Tibial nerve (tissue), 4 donors: ENCODE results near the gene RSL1D1. TPM values are rescaled to one million over a fixed set of nuclear protein-coding genes. Genes with fewer than 3 reads are reported as not detected.
"Not testable (repeated sequence)": the region's sequence is repeated elsewhere in the genome, so short reads cannot be mapped to it uniquely, and the experiment has no call there.

Source experiments
- DNase-seq, 2 donors: peaks; one replicate each; pipeline ENCODE4 v3.0.0-alpha.2; 2019; ENCODE audit warnings: low spot score in 2 of 2
- H3K27ac ChIP-seq, 4 donors: fragments of 200-600 bp; sonication (generic) in 3 of 4; one replicate each; pipeline ENCODE4 v1.5.1; 2017 to 2019; ENCODE audit warnings: mild to moderate bottlenecking in 1 of 4
- H3K27me3 ChIP-seq, 2 donors: fragments of 200-600 bp; sonication (generic) in 1 of 2; one replicate each; pipeline versions ENCODE4 v1.5.1 to v1.6.0; 2017 to 2019
- H3K36me3 ChIP-seq, 3 donors: fragments of 200-600 bp; sonication (generic); one replicate each; pipeline ENCODE4 v1.5.1; 2018 to 2019
- H3K4me1 ChIP-seq, 4 donors: fragments of 200-600 bp; sonication (generic) in 3 of 4; one replicate each; pipeline ENCODE4 v1.5.1; 2017 to 2019
- H3K4me3 ChIP-seq, 4 donors: fragments of 200-600 bp; sonication (generic) in 3 of 4; one replicate each; pipeline ENCODE4 v1.5.1; 2017 to 2019; ENCODE audit warnings: mild to moderate bottlenecking in 1 of 4, moderate library complexity in 1 of 4
- H3K9me3 ChIP-seq, 4 donors: fragments of 200-600 bp; sonication (generic) in 3 of 4; one replicate each; pipeline ENCODE4 v1.5.1; 2017 to 2019
- EP300 ChIP-seq, 2 donors: sonication (generic); formaldehyde crosslinking; IDR thresholded peaks; one replicate each; pipeline ENCODE4 v1.6.1; 2017; ENCODE audit warnings: antibody characterized with exemption in 2 of 2, mild to moderate bottlenecking in 1 of 2
- POLR2A ChIP-seq, 2 donors: fragments of 450-650 bp; IDR thresholded peaks; one replicate each; pipeline ENCODE4 v1.6.1; 2017; ENCODE audit warnings: antibody characterized with exemption in 2 of 2, mild to moderate bottlenecking in 2 of 2, moderate library complexity in 2 of 2
- WGBS, 2 donors: methylation state at CpG; one replicate each; pipeline ENCODE4 v1.1.5; 2018; 5-methylcytosine and 5-hydroxymethylcytosine counted together
- total RNA-seq, 4 donors: library from RNA; depleted of rRNA; stranded (reverse); fragments of >200 nt; gene quantifications; one replicate each; pipeline ENCODE4 v1.1.0, GENCODE V29; 2016
- TF ChIP-seq, protein P1 (sequence below), 5 experiments: fragments of 200-600 bp in 3 of 5; fragments of 450-650 bp in 2 of 5; sonication (generic) in 3 of 5; IDR thresholded peaks; one replicate each; pipeline ENCODE4 v1.5.1; 2016 to 2019; ENCODE audit warnings: antibody characterized with exemption in 5 of 5, mild to moderate bottlenecking in 3 of 5, moderate library complexity in 2 of 5

RSL1D1 gene
- total RNA-seq, 4 donors from 2014 or later: 67.3 to 107 (median 103) TPM

DNA sequence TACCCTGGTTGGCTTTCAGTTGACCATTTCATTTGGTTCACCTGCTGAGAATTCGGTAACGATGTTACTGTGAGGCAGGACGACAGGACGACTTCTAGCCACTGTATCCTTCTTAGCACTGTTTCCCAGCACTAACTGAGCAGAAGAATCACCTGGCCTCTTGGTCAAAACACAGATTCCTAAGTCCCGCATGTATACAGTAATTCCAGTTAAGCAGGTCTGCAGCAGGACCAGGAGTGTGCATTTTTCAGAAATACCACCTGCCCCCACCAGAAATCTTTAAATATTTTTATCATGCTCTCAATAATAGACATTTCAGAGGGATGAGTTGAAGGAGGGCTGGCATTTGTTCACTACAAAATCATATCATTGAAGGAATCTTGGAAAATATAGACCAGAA, 22.6 kb downstream of the RSL1D1 start:
- Histone ChIP-seq H3K9me3 (no peaks in the 10 kb centered on the region), H3K4me3 (no peak overlapping the region), H3K36me3 (no peaks in the 10 kb centered on the region), H3K27ac (no peak overlapping the region), H3K27me3 (no peaks in the 10 kb centered on the region), H3K4me1 (peaks cover 0 to 9% (median 1%) of the 10 kb centered on the region in 4 donors)
- TF ChIP-seq EP300 (IDR thresholded peaks at IDR 0.05): no peak
- TF ChIP-seq POLR2A (IDR thresholded peaks at IDR 0.05): no peak
- TF ChIP-seq, protein P1, sequence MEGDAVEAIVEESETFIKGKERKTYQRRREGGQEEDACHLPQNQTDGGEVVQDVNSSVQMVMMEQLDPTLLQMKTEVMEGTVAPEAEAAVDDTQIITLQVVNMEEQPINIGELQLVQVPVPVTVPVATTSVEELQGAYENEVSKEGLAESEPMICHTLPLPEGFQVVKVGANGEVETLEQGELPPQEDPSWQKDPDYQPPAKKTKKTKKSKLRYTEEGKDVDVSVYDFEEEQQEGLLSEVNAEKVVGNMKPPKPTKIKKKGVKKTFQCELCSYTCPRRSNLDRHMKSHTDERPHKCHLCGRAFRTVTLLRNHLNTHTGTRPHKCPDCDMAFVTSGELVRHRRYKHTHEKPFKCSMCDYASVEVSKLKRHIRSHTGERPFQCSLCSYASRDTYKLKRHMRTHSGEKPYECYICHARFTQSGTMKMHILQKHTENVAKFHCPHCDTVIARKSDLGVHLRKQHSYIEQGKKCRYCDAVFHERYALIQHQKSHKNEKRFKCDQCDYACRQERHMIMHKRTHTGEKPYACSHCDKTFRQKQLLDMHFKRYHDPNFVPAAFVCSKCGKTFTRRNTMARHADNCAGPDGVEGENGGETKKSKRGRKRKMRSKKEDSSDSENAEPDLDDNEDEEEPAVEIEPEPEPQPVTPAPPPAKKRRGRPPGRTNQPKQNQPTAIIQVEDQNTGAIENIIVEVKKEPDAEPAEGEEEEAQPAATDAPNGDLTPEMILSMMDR (IDR thresholded peaks at IDR 0.05): no peak
- DNase-seq: no peak
- whole genome bisulfite sequencing, 2 donors: 78 to 83% methylated on average over 5 of the region's 5 CpGs

DNA sequence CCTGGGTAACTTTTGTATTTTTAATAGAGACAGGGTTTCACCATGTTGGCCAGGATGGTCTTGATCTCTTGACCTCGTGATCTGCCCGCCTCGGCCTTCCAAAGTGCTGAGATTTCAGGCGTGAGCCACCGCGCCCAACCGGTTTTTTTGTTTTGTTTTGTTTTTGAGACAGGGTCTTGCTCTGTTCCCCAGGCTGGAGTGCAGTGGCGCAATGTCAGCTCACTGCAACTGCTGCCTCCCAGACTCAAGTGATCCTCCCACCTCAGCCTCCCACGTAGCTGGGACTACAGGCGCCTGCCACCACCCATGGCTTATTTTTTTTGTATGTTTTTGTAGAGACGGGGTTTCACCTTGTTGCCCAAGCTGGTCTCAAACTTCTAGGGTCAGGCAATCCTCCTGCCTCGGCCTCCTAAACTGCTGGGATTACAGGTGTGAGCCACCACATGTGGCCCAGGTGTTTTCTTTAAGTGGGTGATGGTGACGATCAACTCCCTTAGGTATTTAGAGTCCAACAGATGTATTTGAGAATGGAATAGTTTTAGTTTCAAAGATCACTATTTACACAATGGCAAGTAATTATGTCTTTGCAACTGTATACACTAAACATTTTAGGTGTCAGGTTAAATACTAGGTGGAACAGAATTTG, 25.7 kb downstream of the RSL1D1 start:
- not testable (repeated sequence) for H3K4me1 ChIP-seq, H3K36me3 ChIP-seq, H3K4me3 ChIP-seq, H3K27ac ChIP-seq, H3K27me3 ChIP-seq, H3K9me3 ChIP-seq, DNase-seq
- 89 to 94% methylated on average over 13 of the region's 13 CpGs for WGBS, 2 donors

DNA sequence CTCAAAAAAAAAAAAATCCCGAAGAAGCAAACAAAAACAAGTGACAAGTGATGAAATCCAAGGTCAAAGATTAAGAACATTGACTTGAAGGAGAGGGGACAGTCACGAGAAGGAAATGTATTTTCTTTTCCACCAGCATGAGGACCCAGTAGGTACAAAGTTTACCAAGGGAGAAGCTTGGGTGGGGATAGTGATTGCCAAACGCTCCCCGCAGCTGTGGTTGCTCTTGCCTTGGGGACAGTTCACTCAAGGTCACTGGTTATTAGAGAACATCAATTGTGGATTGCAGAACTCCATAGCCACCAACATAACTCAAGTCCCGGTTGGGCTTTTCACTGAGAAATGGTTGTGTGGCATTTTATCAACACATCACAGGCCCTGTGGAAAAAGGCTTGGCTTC, 27.0 kb downstream of the RSL1D1 start:
- 18 to 20% methylated on average over 5 of the region's 5 CpGs for WGBS, 2 donors
- no peaks in the 10 kb centered on the region for H3K36me3 ChIP-seq
- TF ChIP-seq, protein P1 (IDR thresholded peaks at IDR 0.05): no peak
- TF ChIP-seq EP300 (IDR thresholded peaks at IDR 0.05): peak; percentile 68 to 75
- H3K27ac ChIP-seq: peak overlapping the region in 2 of 4 donors; percentile 4 to 30
- H3K4me1 ChIP-seq: peaks cover 0 to 9% (median 1%) of the 10 kb centered on the region in 4 donors
- H3K4me3 ChIP-seq: no peak overlapping the region
- peak in 1 of 2 donors; percentile 50 for DNase-seq
- H3K27me3 ChIP-seq: no peaks in the 10 kb centered on the region
- H3K9me3 ChIP-seq: no peaks in the 10 kb centered on the region

DNA sequence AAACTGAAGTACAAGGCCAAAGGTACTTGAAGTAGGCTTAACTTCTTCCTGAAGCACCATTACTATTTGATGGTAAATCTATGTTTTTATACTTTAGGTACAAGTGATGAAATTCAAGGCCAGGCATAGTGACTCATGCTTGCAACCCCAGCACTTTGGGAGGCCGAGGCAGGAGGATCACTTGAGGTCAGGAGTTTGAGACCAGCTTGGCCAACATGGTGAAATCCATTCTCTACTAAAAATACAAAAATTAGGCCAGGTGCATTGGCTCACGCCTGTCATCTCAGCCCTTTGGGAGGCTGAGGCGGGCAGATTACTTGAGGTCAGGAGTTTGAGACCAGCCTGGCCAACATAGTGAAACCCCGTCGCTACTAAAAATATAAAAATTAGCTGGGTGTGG, 27.7 kb downstream of the RSL1D1 start:
- H3K4me1 ChIP-seq, H3K36me3 ChIP-seq, H3K4me3 ChIP-seq, DNase-seq, H3K27me3 ChIP-seq, H3K27ac ChIP-seq, H3K9me3 ChIP-seq: not testable (repeated sequence)
- 92% methylated on average over 5 of the region's 5 CpGs for WGBS, 2 donors

DNA sequence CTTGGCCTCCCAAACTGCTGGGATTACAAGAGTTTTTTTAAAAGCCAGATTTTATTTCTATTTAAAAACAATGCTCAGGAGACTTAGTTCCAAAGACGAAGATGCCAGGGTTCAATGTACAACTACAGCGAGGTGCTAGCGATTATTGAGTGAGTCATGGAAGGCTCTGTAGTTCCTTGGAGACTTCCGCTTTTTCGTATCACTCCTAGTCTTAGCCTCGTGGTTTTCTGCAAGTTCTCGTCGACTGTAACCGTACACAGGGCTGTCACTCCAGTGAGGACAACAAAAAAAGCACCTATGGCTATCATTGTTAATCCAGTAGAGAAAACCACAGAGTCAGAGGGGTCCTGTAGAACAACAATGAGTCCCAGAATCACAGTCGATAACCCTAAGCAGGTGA, 31.5 kb downstream of the RSL1D1 start:
- TF ChIP-seq EP300 (IDR thresholded peaks at IDR 0.05) (no peak), POLR2A (IDR thresholded peaks at IDR 0.05) (no peak)
- TF ChIP-seq, protein P1 (IDR thresholded peaks at IDR 0.05): no peak
- H3K27ac ChIP-seq: no peak overlapping the region
- 74 to 76% methylated on average over 10 of the region's 10 CpGs for WGBS, 2 donors
- DNase-seq: no peak
- peaks cover 0 to 8% (median 1%) of the 10 kb centered on the region in 4 donors for H3K4me1 ChIP-seq
- no peak overlapping the region for H3K4me3 ChIP-seq
- H3K36me3 ChIP-seq: no peaks in the 10 kb centered on the region
- no peaks in the 10 kb centered on the region for H3K9me3 ChIP-seq
- H3K27me3 ChIP-seq: no peaks in the 10 kb centered on the region

DNA sequence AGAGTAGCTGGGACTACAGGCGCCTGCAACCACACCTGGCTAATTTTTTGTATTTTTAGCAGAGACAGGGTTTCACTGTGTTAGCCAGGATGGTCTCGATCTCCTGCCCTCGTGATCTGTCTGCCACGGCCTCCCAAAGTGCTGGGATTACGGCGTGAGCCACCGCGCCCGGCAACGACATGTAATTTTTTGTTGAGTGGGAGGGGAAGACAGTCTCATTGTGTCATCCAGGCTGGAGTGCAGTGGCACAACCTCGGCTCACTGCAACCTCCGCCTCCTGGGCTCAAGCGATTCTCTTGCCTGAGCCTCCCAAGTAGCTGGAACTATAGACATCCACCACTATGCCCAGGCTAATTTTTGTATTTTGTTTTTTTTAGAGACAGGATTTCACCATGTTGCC, 32.4 kb downstream of the RSL1D1 start:
- DNase-seq, H3K4me1 ChIP-seq, H3K27ac ChIP-seq, H3K4me3 ChIP-seq, H3K27me3 ChIP-seq, H3K36me3 ChIP-seq, H3K9me3 ChIP-seq: not testable (repeated sequence)
- 82 to 86% methylated on average over 13 of the region's 13 CpGs for WGBS, 2 donors

DNA sequence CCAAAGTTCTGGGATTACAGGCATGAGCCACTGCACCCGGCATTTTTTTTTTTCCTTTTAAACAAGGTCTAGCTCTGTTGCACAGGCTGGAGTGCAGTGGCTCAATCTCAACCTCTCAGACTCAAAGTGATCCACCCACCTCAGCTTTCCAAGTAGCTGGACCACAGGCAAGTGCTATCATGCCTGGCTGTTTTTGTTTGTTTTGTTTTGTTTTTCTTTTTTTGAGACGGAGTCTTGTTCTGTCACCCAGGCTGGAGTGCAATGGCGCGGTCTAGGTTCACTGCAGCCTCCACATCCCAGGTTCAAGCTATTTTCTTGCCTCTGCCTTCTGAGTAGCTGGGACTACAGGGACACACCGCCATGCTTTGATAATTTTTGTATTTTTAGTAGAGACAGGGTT, 35.2 kb downstream of the RSL1D1 start:
- Histone ChIP-seq H3K27me3 (no peaks in the 10 kb centered on the region), H3K27ac (no peak overlapping the region), H3K4me1 (peaks cover 0 to 9% (median 0%) of the 10 kb centered on the region in 4 donors), H3K9me3 (no peaks in the 10 kb centered on the region), H3K36me3 (no peaks in the 10 kb centered on the region), H3K4me3 (no peak overlapping the region)
- 65 to 76% methylated on average over 5 of the region's 5 CpGs for WGBS, 2 donors
- no peak for DNase-seq
- TF ChIP-seq, protein P1 (IDR thresholded peaks at IDR 0.05): no peak
- no peak for TF ChIP-seq POLR2A (IDR thresholded peaks at IDR 0.05)
- no peak for TF ChIP-seq EP300 (IDR thresholded peaks at IDR 0.05)
